OCI-LY3 (cell line): ENCODE measurements around the gene FAM177A1.
"Not testable (repeated sequence)": the region's sequence is repeated elsewhere in the genome, so short reads cannot be mapped to it uniquely, and the experiment has no call there.

ENCODE experiments used
- H2AFZ ChIP-seq: fragments of 200-600, 300-600 bp; shearing (Covaris generic); 2 replicates; pipeline ENCODE4 v1.6.0; 2014; ENCODE audit warnings: antibody characterized with exemption, low read depth, low read length
- H3K27ac ChIP-seq: fragments of 200-600, 300-600 bp; sonication (generic); 2 replicates; pipeline ENCODE4 v1.5.1; 2014; ENCODE audit warnings: mild to moderate bottlenecking, low read length, moderate library complexity, mixed read lengths
- H3K27me3 ChIP-seq: fragments of 200-600, 300-600 bp; sonication (generic); 2 replicates; pipeline ENCODE4 v1.6.1; 2014; ENCODE audit warnings: low read depth, low read length, mixed read lengths
- H3K36me3 ChIP-seq: fragments of 200-600, 300-600 bp; sonication (generic); replicated peaks from 2 replicates; pipeline ENCODE3; 2014; ENCODE audit warnings: low read depth, low read length, mixed read lengths
- H3K4me1 ChIP-seq: fragments of 300-600, 200-600 bp; sonication (generic); 2 replicates; pipeline ENCODE4 v1.6.1; 2014; ENCODE audit warnings: low read length, mixed read lengths
- H3K4me2 ChIP-seq: fragments of 200-600, 300-600 bp; sonication (generic); 2 replicates; pipeline ENCODE4 v1.6.1; 2014; ENCODE audit warnings: low read length, mixed read lengths
- H3K4me3 ChIP-seq: fragments of 300-600, 200-600 bp; sonication (generic); 2 replicates; pipeline ENCODE4 v1.5.1; 2014; ENCODE audit warnings: antibody characterized with exemption, mild to moderate bottlenecking, low read length, moderate library complexity
- H3K79me2 ChIP-seq: fragments of 300-600, 200-600 bp; shearing (Covaris generic); 2 replicates; pipeline ENCODE4 v1.6.1; 2014; ENCODE audit warnings: mild to moderate bottlenecking, low read length, mixed read lengths
- H3K9ac ChIP-seq: fragments of 300-600, 200-600 bp; shearing (Covaris generic); 2 replicates; pipeline ENCODE4 v1.6.0; 2014; ENCODE audit warnings: mild to moderate bottlenecking, low read length, moderate library complexity
- H3K9me3 ChIP-seq: fragments of 200-600, 300-600 bp; shearing (Covaris generic); 2 replicates; pipeline ENCODE4 v1.6.1; 2014; ENCODE audit warnings: low read length, mixed read lengths; ENCODE audit not compliant: insufficient read depth
- H4K20me1 ChIP-seq: fragments of 200-600, 300-600 bp; sonication (generic); 2 replicates; pipeline ENCODE4 v1.6.1; 2016; ENCODE audit warnings: low read length, mixed read lengths; ENCODE audit not compliant: insufficient read depth
- CTCF ChIP-seq: fragments of 200-600, 300-600 bp; sonication (generic); IDR thresholded peaks from 2 replicates; pipeline ENCODE4 v1.5.1; 2014; ENCODE audit warnings: antibody characterized with exemption, low read length, low read depth
- EZH2phosphoT487 ChIP-seq: fragments of 200-600 bp; shearing (Covaris generic); IDR thresholded peaks from 2 replicates; pipeline ENCODE4 v1.6.1; 2018; ENCODE audit warnings: antibody characterized with exemption, mixed run types, low read depth

FAM177A1 gene

GRCh38 chr14:35047976-35048513, 2.0 kb downstream of the FAM177A1 start:
- no peak overlapping the region for H3K9ac ChIP-seq

GRCh38 chr14:35050652-35051051, 4.6 kb downstream of the FAM177A1 start:
- no peak overlapping the region for H3K9ac ChIP-seq
- peaks cover 5% of the 10 kb centered on the region for H3K36me3 ChIP-seq
- peaks cover 3% of the 10 kb centered on the region; the same call in 1 of the 2 replicates for H3K4me1 ChIP-seq
- no peak overlapping the region for H3K4me3 ChIP-seq
- H4K20me1 ChIP-seq: no peaks in the 10 kb centered on the region
- H3K27ac ChIP-seq: no peak overlapping the region
- no peaks in the 10 kb centered on the region for H3K27me3 ChIP-seq
- H3K79me2 ChIP-seq: peaks cover 6% of the 10 kb centered on the region; the same call in 1 of the 2 replicates
- no peak overlapping the region for H2AFZ ChIP-seq
- no peak for TF ChIP-seq EZH2phosphoT487
- TF ChIP-seq CTCF: no peak
- no peak overlapping the region for H3K4me2 ChIP-seq
- H3K9me3 ChIP-seq: no peaks in the 10 kb centered on the region

More at GRCh38 chr14:35047976-35048513, 2.0 kb downstream of the FAM177A1 start:
- TF ChIP-seq EZH2phosphoT487: no peak
- no peak for TF ChIP-seq CTCF
- H3K27me3 ChIP-seq: no peaks in the 10 kb centered on the region
- H3K9me3 ChIP-seq: no peaks in the 10 kb centered on the region
- no peak overlapping the region for H2AFZ ChIP-seq
- H3K4me2 ChIP-seq: no peak overlapping the region
- peaks cover 5% of the 10 kb centered on the region for H3K36me3 ChIP-seq
- H3K27ac ChIP-seq: no peak overlapping the region
- H3K4me3 ChIP-seq: no peak overlapping the region
- peaks cover 9% of the 10 kb centered on the region for H3K4me1 ChIP-seq
- H3K79me2 ChIP-seq: peaks cover 6% of the 10 kb centered on the region; the same call in 1 of the 2 replicates
- H4K20me1 ChIP-seq: no peaks in the 10 kb centered on the region

- Histone ChIP-seq H4K20me1 (no peaks in the 10 kb centered on the region), H3K4me2 (no peak overlapping the region), H3K4me1 (peaks cover 3% of the 10 kb centered on the region; the same call in 1 of the 2 replicates), H3K36me3 (peaks cover 5% of the 10 kb centered on the region), H3K27ac (no peak overlapping the region), H3K27me3 (no peaks in the 10 kb centered on the region), H3K79me2 (peaks cover 6% of the 10 kb centered on the region; the same call in 1 of the 2 replicates), H3K9me3 (no peaks in the 10 kb centered on the region), H3K9ac (no peak overlapping the region), H2AFZ (no peak overlapping the region), H3K4me3 (no peak overlapping the region)
- TF ChIP-seq CTCF (no peak), EZH2phosphoT487 (no peak)
These were observed 5.7 kb downstream of the FAM177A1 start for GRCh38 chr14:35051796-35052195.

- peaks cover 5% of the 10 kb centered on the region for H3K36me3 ChIP-seq
- H3K9me3 ChIP-seq: no peaks in the 10 kb centered on the region
- no peaks in the 10 kb centered on the region for H3K27me3 ChIP-seq
- H3K27ac ChIP-seq: no peak overlapping the region
- H3K9ac ChIP-seq: no peak overlapping the region
- H3K79me2 ChIP-seq: peaks cover 5% of the 10 kb centered on the region; the same call in 1 of the 2 replicates
- no peaks in the 10 kb centered on the region for H4K20me1 ChIP-seq
- H3K4me3 ChIP-seq: no peak overlapping the region
- no peak overlapping the region for H3K4me2 ChIP-seq
- no peak for TF ChIP-seq CTCF
- TF ChIP-seq EZH2phosphoT487: no peak
- H2AFZ ChIP-seq: no peak overlapping the region
- H3K4me1 ChIP-seq: no peaks in the 10 kb centered on the region
These were observed 6.6 kb downstream of the FAM177A1 start for GRCh38 chr14:35052637-35053036.

DNA sequence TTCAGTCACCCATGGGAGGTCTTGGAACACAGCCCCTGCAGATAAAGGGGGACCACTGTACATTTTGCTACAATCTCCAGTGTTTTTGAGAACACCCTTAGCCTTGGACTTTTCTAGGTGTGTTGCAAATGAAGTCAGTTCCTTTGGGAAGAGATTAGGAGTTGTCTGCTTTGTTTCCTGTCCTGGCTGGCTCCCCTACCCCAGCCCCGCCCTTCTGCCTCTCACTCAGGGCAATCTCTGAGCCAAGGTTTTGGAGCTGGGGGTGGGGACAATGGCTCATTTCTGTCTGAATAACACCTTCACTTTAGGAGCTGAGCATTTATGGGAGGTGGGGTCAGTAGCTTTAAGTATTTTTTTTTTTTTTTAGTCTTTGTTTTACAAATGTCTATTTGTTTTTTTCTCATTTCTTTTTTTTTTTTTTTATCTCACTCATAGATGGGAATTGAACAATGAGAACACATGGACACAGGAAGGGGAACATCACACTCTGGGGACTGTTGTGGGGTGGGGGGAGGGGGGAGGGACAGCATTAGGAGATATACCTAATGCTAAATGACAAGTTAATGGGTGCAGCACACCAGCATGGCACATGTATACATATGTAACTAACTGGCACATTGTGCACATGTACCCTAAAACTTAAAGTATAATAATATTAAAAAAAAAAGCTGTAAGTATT, 15.2 kb downstream of the FAM177A1 start:
- not testable (repeated sequence) for H3K4me1 ChIP-seq, H3K4me2 ChIP-seq, H3K79me2 ChIP-seq, H3K9me3 ChIP-seq, H3K36me3 ChIP-seq, H3K27me3 ChIP-seq, H4K20me1 ChIP-seq, H2AFZ ChIP-seq, H3K4me3 ChIP-seq, H3K27ac ChIP-seq, H3K9ac ChIP-seq

DNA sequence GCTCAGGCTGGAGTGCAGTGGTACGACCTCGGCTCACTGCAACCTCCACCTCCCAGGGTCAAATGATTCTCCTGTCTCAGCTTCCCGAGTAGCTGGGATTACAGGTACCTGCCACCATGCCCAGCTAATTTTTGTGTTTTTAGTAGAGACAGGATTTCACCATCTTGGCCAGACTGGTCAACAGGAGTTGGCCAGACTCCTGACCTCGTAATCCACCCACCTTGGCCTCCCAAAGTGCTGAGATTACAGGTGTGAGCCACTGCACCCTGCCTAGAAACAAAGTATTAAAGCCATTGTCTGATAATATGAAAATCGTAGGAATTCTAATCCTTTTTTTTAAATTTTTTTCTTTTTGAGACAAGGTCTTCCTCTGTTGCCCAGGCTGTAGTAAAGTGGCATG, 19.7 kb downstream of the FAM177A1 start:
- H3K79me2 ChIP-seq, H4K20me1 ChIP-seq, H3K9ac ChIP-seq, H3K27ac ChIP-seq, H3K36me3 ChIP-seq, H3K4me3 ChIP-seq, H3K4me2 ChIP-seq, H3K4me1 ChIP-seq, H3K27me3 ChIP-seq, H3K9me3 ChIP-seq, H2AFZ ChIP-seq: not testable (repeated sequence)
